Muscle of arm (tissue), 14 donors: ENCODE data around the gene ACTN3. TPM values are rescaled to one million over a fixed set of nuclear protein-coding genes. Genes with fewer than 3 reads are reported as not detected.
"Not testable (repeated sequence)": the region's sequence is repeated elsewhere in the genome, so short reads cannot be mapped to it uniquely, and the experiment has no call there.

ENCODE experiments used
- DNase-seq: peaks from one replicate; pipeline ENCODE4 v3.0.0-alpha.2; 2013
- long read RNA-seq, 11 donors: transcript quantifications; one replicate each; lab custom pipeline, GENCODE V29; 2026
- polyA plus RNA-seq, 12 donors: library from polyadenylated mRNA; unstranded; fragments of 120-200 nt; gene quantifications; one replicate each; pipeline ENCODE4 v1.2.1, GENCODE V29; 2013; ENCODE audit not compliant: insufficient read length in 12 of 12

Gene ACTN3
- polyA plus RNA-seq, result 100 to 1,000 TPM in 5 of 12 donors, 10 to 100 TPM in 6, not detected in 1; 26.5 to 263 (median 61.4) TPM
- long read RNA-seq, donor 1, result 0 reads
- long read RNA-seq, donor 2, transcript ACTN3-203 (21 exons, 2,939 nt), result major isoform, 7 of 12 reads
- long read RNA-seq, donor 2, partial matches to known transcripts, result 5 of 12 reads
- long read RNA-seq, donor 2, other reads (novel, unspliced or antisense), result 0 of 12 reads
- long read RNA-seq, donor 3, transcript ACTN3-203 (21 exons, 2,939 nt), result major isoform, 5 of 15 reads
- long read RNA-seq, donor 3, partial matches to known transcripts, result 10 of 15 reads
- long read RNA-seq, donor 3, other reads (novel, unspliced or antisense), result 0 of 15 reads
- long read RNA-seq, donor 4, transcript ACTN3-203 (21 exons, 2,939 nt), result major isoform, 10 of 18 reads
- long read RNA-seq, donor 4, partial matches to known transcripts, result 8 of 18 reads
- long read RNA-seq, donor 4, other reads (novel, unspliced or antisense), result 0 of 18 reads
- long read RNA-seq, donor 5, result 0 reads
- long read RNA-seq, donor 6, transcript ACTN3-203 (21 exons, 2,939 nt), result major isoform, 11 of 16 reads
- long read RNA-seq, donor 6, partial matches to known transcripts, result 5 of 16 reads
- long read RNA-seq, donor 6, other reads (novel, unspliced or antisense), result 0 of 16 reads
- long read RNA-seq, donor 7, result 0 reads
- long read RNA-seq, donor 8, result 0 reads
- long read RNA-seq, donor 9, partial matches to known transcripts, result 5 of 9 reads
- long read RNA-seq, donor 9, other reads (novel, unspliced or antisense), result 0 of 9 reads
- long read RNA-seq, donor 10, transcript ACTN3-203 (21 exons, 2,939 nt), result major isoform, 26 of 44 reads
- long read RNA-seq, donor 10, partial matches to known transcripts, result 18 of 44 reads
- long read RNA-seq, donor 10, other reads (novel, unspliced or antisense), result 0 of 44 reads
- long read RNA-seq, donor 11, partial matches to known transcripts, result 6 of 8 reads
- long read RNA-seq, donor 11, other reads (novel, unspliced or antisense), result 0 of 8 reads

- DNase-seq, result no peak
These were observed at the start of gene ACTN3 for GRCh38 chr11:66546368-66546965. Gene ACTN3, plus strand, starts transcription at chr11:66546903. Its CDS starts 35 bp downstream, at chr11:66546938.

GRCh38 chr11:66497206-66497605, 49.5 kb upstream of the ACTN3 start:
- no peak for DNase-seq

- DNase-seq, result no peak
These were observed 48.2 kb upstream of the ACTN3 start for GRCh38 chr11:66498506-66498905.

GRCh38 chr11:66505276-66505816, 41.4 kb upstream of the ACTN3 start:
- DNase-seq, result no peak

GRCh38 chr11:66509131-66509561, 37.6 kb upstream of the ACTN3 start:
- DNase-seq, result peak; percentile 5

GRCh38 chr11:66510271-66510989, 36.3 kb upstream of the ACTN3 start, which contains the start of gene BBS1:
Gene BBS1, plus strand, starts transcription at chr11:66510635. Its CDS starts 25 bp downstream, at chr11:66510660.
- DNase-seq, result peak; percentile 90

GRCh38 chr11:66510990-66511339, 35.7 kb upstream of the ACTN3 start:
- DNase-seq, result no peak

GRCh38 chr11:66523611-66524010, 23.1 kb upstream of the ACTN3 start:
- DNase-seq, result no peak

- DNase-seq, result no peak
These were observed 22.2 kb upstream of the ACTN3 start for GRCh38 chr11:66524304-66525040.

- no peak for DNase-seq
These were observed 17.6 kb upstream of the ACTN3 start for GRCh38 chr11:66529069-66529468.

GRCh38 chr11:66529655-66530054, 17.0 kb upstream of the ACTN3 start:
- no peak for DNase-seq

GRCh38 chr11:66530927-66531709, 15.6 kb upstream of the ACTN3 start:
- no peak for DNase-seq

- DNase-seq, result no peak
These were observed 14.9 kb upstream of the ACTN3 start for GRCh38 chr11:66531841-66532240.

GRCh38 chr11:66532784-66533183, 13.9 kb upstream of the ACTN3 start:
- no peak for DNase-seq

- no peak for DNase-seq
These were observed 7.4 kb upstream of the ACTN3 start for GRCh38 chr11:66539170-66539869.

- DNase-seq, result no peak
These were observed 6.9 kb upstream of the ACTN3 start for GRCh38 chr11:66539870-66540213.

GRCh38 chr11:66540598-66540997, 6.1 kb upstream of the ACTN3 start:
- DNase-seq, result not testable (repeated sequence)

- no peak for DNase-seq
These were observed 4.8 kb upstream of the ACTN3 start for GRCh38 chr11:66541892-66542291.

- DNase-seq, result no peak
These were observed 4.3 kb upstream of the ACTN3 start for GRCh38 chr11:66542362-66542761.
